HepG2 (cell line): ENCODE measurements around the gene TOM1L2. TPM values are rescaled to one million over a fixed set of nuclear protein-coding genes. Genes with fewer than 3 reads are reported as not detected.

ENCODE experiments used
- ATF1 ChIP-seq: IDR thresholded peaks from 2 replicates; pipeline ENCODE4 v1.6.1; 2016; ENCODE audit warnings: mild to moderate bottlenecking, control low read depth
- GLI4 ChIP-seq: sonication (generic); formaldehyde crosslinking; IDR thresholded peaks from 2 replicates; pipeline ENCODE4 v1.5.1; 2020; ENCODE audit warnings: missing genetic modification reagents, mild to moderate bottlenecking, moderate library complexity, borderline replicate concordance
- MEIS2 ChIP-seq: sonication (generic); formaldehyde crosslinking; IDR thresholded peaks from 2 replicates; pipeline ENCODE4 v1.9.0; 2021; ENCODE audit warnings: mild to moderate bottlenecking, missing genetic modification reagents
- MIXL1 ChIP-seq: IDR thresholded peaks from 2 replicates; pipeline ENCODE4 v1.6.1; 2016
- MLLT10 ChIP-seq: sonication (generic); formaldehyde crosslinking; IDR thresholded peaks from 2 replicates; pipeline ENCODE4 v1.4.0; 2020; ENCODE audit warnings: missing genetic modification reagents
- RNF219 ChIP-seq: sonication (generic); formaldehyde crosslinking; IDR thresholded peaks from 2 replicates; pipeline ENCODE4 v1.5.0; 2020; ENCODE audit warnings: mild to moderate bottlenecking, missing genetic modification reagents
- SIX1 ChIP-seq: sonication (generic); formaldehyde crosslinking; IDR thresholded peaks from 2 replicates; pipeline ENCODE4 v1.4.0; 2020; ENCODE audit warnings: missing genetic modification reagents, borderline replicate concordance
- TBX2 ChIP-seq: sonication (generic); formaldehyde crosslinking; IDR thresholded peaks from 2 replicates; pipeline ENCODE4 v1.5.0; 2020; ENCODE audit warnings: missing genetic modification reagents, mild to moderate bottlenecking, borderline replicate concordance
- TEAD2 ChIP-seq: sonication (generic); formaldehyde crosslinking; IDR thresholded peaks from 2 replicates; pipeline ENCODE4 v1.9.0; 2021; ENCODE audit warnings: missing genetic modification reagents
- TOPORS ChIP-seq: sonication (generic); formaldehyde crosslinking; IDR thresholded peaks from 2 replicates; pipeline ENCODE4 v1.8.0; 2023; ENCODE audit warnings: mild to moderate bottlenecking, missing genetic modification reagents
- ZBTB10 ChIP-seq: sonication (generic); formaldehyde crosslinking; IDR thresholded peaks from 2 replicates; pipeline ENCODE4 v1.4.0; 2020; ENCODE audit warnings: missing genetic modification reagents, borderline replicate concordance
- ZNF235 ChIP-seq: sonication (generic); formaldehyde crosslinking; IDR thresholded peaks from 2 replicates; pipeline ENCODE4 v1.8.1; 2023; ENCODE audit warnings: mild to moderate bottlenecking, missing genetic modification reagents, borderline replicate concordance
- ZNF331 ChIP-seq: sonication (generic); formaldehyde crosslinking; IDR thresholded peaks from 2 replicates; pipeline ENCODE4 v1.4.0; 2020; ENCODE audit warnings: missing genetic modification reagents
- ZNF335 ChIP-seq: sonication (generic); formaldehyde crosslinking; IDR thresholded peaks from 2 replicates; pipeline ENCODE4 v1.4.0; 2020; ENCODE audit warnings: missing genetic modification reagents
- ZNF556 ChIP-seq: sonication (generic); formaldehyde crosslinking; IDR thresholded peaks from 2 replicates; pipeline ENCODE4 v1.4.0; 2020; ENCODE audit warnings: mild to moderate bottlenecking, missing genetic modification reagents, borderline replicate concordance
- ZNF609 ChIP-seq: sonication (generic); formaldehyde crosslinking; IDR thresholded peaks from 2 replicates; pipeline ENCODE4 v1.4.0; 2020; ENCODE audit warnings: mild to moderate bottlenecking, missing genetic modification reagents, borderline replicate concordance
- ZNF674 ChIP-seq: sonication (generic); formaldehyde crosslinking; IDR thresholded peaks from 2 replicates; pipeline ENCODE4 v1.5.0; 2020; ENCODE audit warnings: low read depth, mild to moderate bottlenecking, missing genetic modification reagents
- ZNF839 ChIP-seq: sonication (generic); formaldehyde crosslinking; IDR thresholded peaks from 2 replicates; pipeline ENCODE4 v1.4.0; 2020; ENCODE audit warnings: missing genetic modification reagents, mild to moderate bottlenecking, borderline replicate concordance
- ZNF850 ChIP-seq: sonication (generic); formaldehyde crosslinking; conservative IDR thresholded peaks from 2 replicates; pipeline ENCODE4 v1.9.0; 2021; ENCODE audit warnings: mild to moderate bottlenecking, missing genetic modification reagents
- ZSCAN9 ChIP-seq: IDR thresholded peaks from 2 replicates; pipeline ENCODE4 v1.6.1; 2016; ENCODE audit warnings: borderline replicate concordance
- polyA plus RNA-seq, 8 experiments: library from polyadenylated mRNA; depleted of rRNA in 3 of 8; stranded (reverse) in 7 of 8; unstranded in 1 of 8; fragments of >200 nt; fragmentation: Illumina TruSeq in 4 of 8; extraction: Trizol in 4 of 8; gene quantifications; 2 replicates each; pipeline versions ENCODE4 v1.2.1 to v1.2.3, GENCODE V29; 2011 to 2016; ENCODE audit warnings: low read depth in 4 of 8, missing spikeins in 1 of 8, mixed read lengths in 1 of 8; ENCODE audit not compliant: insufficient read depth in 1 of 8
- total RNA-seq, 5 experiments: library from RNA; depleted of rRNA; stranded (reverse); fragments of >200 nt; fragmentation: Illumina TruSeq; extraction: Trizol; gene quantifications; 2 replicates each; pipeline ENCODE4 v1.2.3, GENCODE V29; 2016; ENCODE audit warnings: low read depth in 1 of 5

TOM1L2 gene
- total and polyA plus RNA-seq, 2 of the 13 experiments (the other 11 are each of a cell fraction or from before 2014, with no cell fraction given), result 4.7 to 7.4 TPM

- TF ChIP-seq ZNF839 (CRISPR knock-in tag) (no peak), ATF1 (CRISPR knock-in tag) (no peak), ZNF335 (CRISPR knock-in tag) (no peak), ZNF556 (CRISPR knock-in tag) (0 out of 2 replicates have a peak, but pooled peaks have one; percentile 37), ZNF674 (CRISPR knock-in tag) (no peak), ZBTB10 (CRISPR knock-in tag) (peak; percentile 90; the same call in 1 of the 2 replicates), MIXL1 (CRISPR knock-in tag) (no peak), TBX2 (CRISPR knock-in tag) (peak; percentile 11; the same call in 1 of the 2 replicates), MEIS2 (CRISPR knock-in tag) (0 out of 2 replicates have a peak, but pooled peaks have one; percentile 20), ZNF850 (CRISPR knock-in tag) (no peak), ZNF331 (CRISPR knock-in tag) (0 out of 2 replicates have a peak, but pooled peaks have one; percentile 14), GLI4 (CRISPR knock-in tag) (no peak), TEAD2 (no peak), ZNF609 (CRISPR knock-in tag) (no peak), MLLT10 (CRISPR knock-in tag) (no peak), ZSCAN9 (CRISPR knock-in tag) (no peak), RNF219 (CRISPR knock-in tag) (no peak), ZNF235 (no peak), TOPORS (no peak), SIX1 (CRISPR knock-in tag) (no peak)
Observed at GRCh38 chr17:17812211-17813054, 159.8 kb downstream of the TOM1L2 start (continued).
